Activated effector memory CD4-positive, alpha-beta T cell treated with anti-CD3 and anti-CD28 coated beads, Interleukin-2, amount 50 U/mL, for 16 hours (primary cell): ENCODE results near the gene HEXIM2.
"Not testable (repeated sequence)": the region's sequence is repeated elsewhere in the genome, so short reads cannot be mapped to it uniquely, and the experiment has no call there.

Experiments used
- DNase-seq: peaks from one replicate; pipeline ENCODE4 v3.0.0-alpha.2; 2020

Gene HEXIM2

GRCh38 chr17:45161288-45162024 lies at the start of gene HEXIM2:
HEXIM2 (plus strand) TSS chr17:45161875; CDS start chr17:45162794, 919 bp downstream.
- DNase-seq: peak; percentile 99

- no peak for DNase-seq
Measured at GRCh38 chr17:45112559-45113423, 48.9 kb upstream of the HEXIM2 start.

GRCh38 chr17:45113424-45113754 lies 48.3 kb upstream of the HEXIM2 start:
- DNase-seq: no peak

GRCh38 chr17:45114117-45114932 lies 47.4 kb upstream of the HEXIM2 start:
- peak; percentile 59 for DNase-seq

- no peak for DNase-seq
Measured at GRCh38 chr17:45115015-45115625, 46.6 kb upstream of the HEXIM2 start.

- DNase-seq: no peak
Measured at GRCh38 chr17:45115871-45116270, 45.8 kb upstream of the HEXIM2 start.

- DNase-seq: no peak
Measured at GRCh38 chr17:45116434-45117016, 45.1 kb upstream of the HEXIM2 start.

- no peak for DNase-seq
Measured at GRCh38 chr17:45117334-45117733, 44.3 kb upstream of the HEXIM2 start.

- DNase-seq: no peak
Measured at GRCh38 chr17:45117848-45118646, 43.6 kb upstream of the HEXIM2 start.

- peak; percentile 57 for DNase-seq
Measured at GRCh38 chr17:45118691-45119090, 43.0 kb upstream of the HEXIM2 start.

GRCh38 chr17:45119964-45120363 lies 41.7 kb upstream of the HEXIM2 start:
- DNase-seq: no peak

- DNase-seq: no peak
Measured at GRCh38 chr17:45120558-45120957, 41.1 kb upstream of the HEXIM2 start.

- DNase-seq: peak; percentile 52
Measured at GRCh38 chr17:45121055-45121454, 40.6 kb upstream of the HEXIM2 start.

- DNase-seq: no peak
Measured at GRCh38 chr17:45123076-45123770, 38.5 kb upstream of the HEXIM2 start.

GRCh38 chr17:45123930-45124796 lies 37.5 kb upstream of the HEXIM2 start:
- DNase-seq: peak; percentile 74

GRCh38 chr17:45124797-45125122 lies 36.9 kb upstream of the HEXIM2 start:
- not testable (repeated sequence) for DNase-seq

GRCh38 chr17:45125509-45125908 lies 36.2 kb upstream of the HEXIM2 start:
- no peak for DNase-seq

GRCh38 chr17:45127207-45127547 lies 34.5 kb upstream of the HEXIM2 start:
- no peak for DNase-seq

- peak; percentile 60 for DNase-seq
Measured at GRCh38 chr17:45127548-45128300, 34.0 kb upstream of the HEXIM2 start.
